ENCODE measurements around the gene HES1.
A peak's percentile ranks its signal among the peaks of the same experiment; 100 is the strongest.
"Not testable (repeated sequence)": the region's sequence is repeated elsewhere in the genome, so short reads cannot be mapped to it uniquely, and the experiment has no call there.

The HES1 gene

GRCh38 chr3:194125442-194125841 is 10.5 kb upstream of the HES1 start:
- Histone ChIP-seq H3K4me3 (ENCODE audit: low read length) (no peak overlapping the region), H3K9ac (ENCODE audit: low read length) (no peak overlapping the region), H3K4me1 (ENCODE audit: low read length) (peaks cover 9% of the 10 kb centered on the region), H3K36me3 (replicated peaks; ENCODE audit: low read depth, low read length) (no peaks in the 10 kb centered on the region), H3K4me2 (ENCODE audit: low read length) (no peak overlapping the region), H3K27me3 (ENCODE audit: low read depth, low read length) (peaks cover 63% of the 10 kb centered on the region), H3K9me3 (ENCODE audit: insufficient read depth, low read length) (no peaks in the 10 kb centered on the region), H2AFZ (ENCODE audit: low read depth, low read length) (no peak overlapping the region), H3K27ac (ENCODE audit: low read length) (no peak overlapping the region), H4K20me1 (ENCODE audit: insufficient read depth, low read length) (no peaks in the 10 kb centered on the region), H3K79me2 (ENCODE audit: low read length) (no peaks in the 10 kb centered on the region)
- no peak for TF ChIP-seq EZH2phosphoT487 (IDR thresholded peaks at IDR 0.05; ENCODE audit: low read depth)
- TF ChIP-seq CTCF (IDR thresholded peaks at IDR 0.05; ENCODE audit: low read depth, low read length): no peak

- H2AFZ ChIP-seq (ENCODE audit: low read depth, low read length): no peak overlapping the region
- peaks cover 62% of the 10 kb centered on the region for H3K27me3 ChIP-seq (ENCODE audit: low read depth, low read length)
- H3K79me2 ChIP-seq (ENCODE audit: low read length): no peaks in the 10 kb centered on the region
- TF ChIP-seq EZH2phosphoT487 (IDR thresholded peaks at IDR 0.05; ENCODE audit: low read depth) (no peak), CTCF (IDR thresholded peaks at IDR 0.05; ENCODE audit: low read depth, low read length) (no peak)
- H3K27ac ChIP-seq (ENCODE audit: low read length): no peak overlapping the region
- no peaks in the 10 kb centered on the region for H3K36me3 ChIP-seq (replicated peaks; ENCODE audit: low read depth, low read length)
- no peak overlapping the region for H3K4me3 ChIP-seq (ENCODE audit: low read length)
- no peak overlapping the region for H3K9ac ChIP-seq (ENCODE audit: low read length)
- no peaks in the 10 kb centered on the region for H4K20me1 ChIP-seq (ENCODE audit: insufficient read depth, low read length)
- H3K4me1 ChIP-seq (ENCODE audit: low read length): peaks cover 18% of the 10 kb centered on the region
- no peaks in the 10 kb centered on the region for H3K9me3 ChIP-seq (ENCODE audit: insufficient read depth, low read length)
- H3K4me2 ChIP-seq (ENCODE audit: low read length): no peak overlapping the region
Measured at GRCh38 chr3:194126790-194127189, 9.2 kb upstream of the HES1 start.

- Histone ChIP-seq H3K4me1 (ENCODE audit: low read length) (peaks cover 18% of the 10 kb centered on the region), H3K9me3 (ENCODE audit: insufficient read depth, low read length) (no peaks in the 10 kb centered on the region), H2AFZ (ENCODE audit: low read depth, low read length) (no peak overlapping the region), H3K9ac (ENCODE audit: low read length) (no peak overlapping the region), H3K4me2 (ENCODE audit: low read length) (0 out of 2 replicates have a peak overlapping the region, but pooled peaks have one; percentile 16), H3K36me3 (replicated peaks; ENCODE audit: low read depth, low read length) (no peaks in the 10 kb centered on the region), H3K27me3 (ENCODE audit: low read depth, low read length) (peaks cover 60% of the 10 kb centered on the region), H3K79me2 (ENCODE audit: low read length) (no peaks in the 10 kb centered on the region), H3K27ac (ENCODE audit: low read length) (no peak overlapping the region), H4K20me1 (ENCODE audit: insufficient read depth, low read length) (no peaks in the 10 kb centered on the region), H3K4me3 (ENCODE audit: low read length) (no peak overlapping the region)
- TF ChIP-seq CTCF (IDR thresholded peaks at IDR 0.05; ENCODE audit: low read depth, low read length): peak; percentile 38
- TF ChIP-seq EZH2phosphoT487 (IDR thresholded peaks at IDR 0.05; ENCODE audit: low read depth): no peak
Measured at GRCh38 chr3:194128202-194128918, 7.6 kb upstream of the HES1 start.

- not testable (repeated sequence) for H3K79me2 ChIP-seq (ENCODE audit: low read length); H3K9me3 ChIP-seq (ENCODE audit: insufficient read depth, low read length); H3K4me3 ChIP-seq (ENCODE audit: low read length); H4K20me1 ChIP-seq (ENCODE audit: insufficient read depth, low read length); H3K9ac ChIP-seq (ENCODE audit: low read length); H3K27ac ChIP-seq (ENCODE audit: low read length); H2AFZ ChIP-seq (ENCODE audit: low read depth, low read length); H3K36me3 ChIP-seq (replicated peaks; ENCODE audit: low read depth, low read length); H3K4me2 ChIP-seq (ENCODE audit: low read length)
- peaks cover 59% of the 10 kb centered on the region for H3K27me3 ChIP-seq (ENCODE audit: low read depth, low read length)
- H3K4me1 ChIP-seq (ENCODE audit: low read length): peaks cover 23% of the 10 kb centered on the region
Measured at GRCh38 chr3:194128919-194129295, 7.0 kb upstream of the HES1 start.

Data from OCI-LY3 (cell line).